HG02798 (cell line): ENCODE results near the gene SMU1.
"Not testable (repeated sequence)": the region's sequence is repeated elsewhere in the genome, so short reads cannot be mapped to it uniquely, and the experiment has no call there.

Experiments used
- ATAC-seq: cut with Tn5 transposase; IDR thresholded peaks from one replicate; pipeline ENCODE4 v1.9.1; 2021; ENCODE audit warnings: mild to moderate bottlenecking; ENCODE audit not compliant: unreplicated experiment, poor library complexity

The SMU1 gene

GRCh38 chr9:33022303-33022702, 54.2 kb downstream of the SMU1 start:
- ATAC-seq, result no peak

- ATAC-seq, result no peak
These were observed 56.7 kb downstream of the SMU1 start for GRCh38 chr9:33019797-33020196.

- peak; percentile 58 for ATAC-seq
These were observed 59.0 kb downstream of the SMU1 start for GRCh38 chr9:33017283-33018041.

- ATAC-seq, result no peak
These were observed 61.8 kb downstream of the SMU1 start for GRCh38 chr9:33014665-33015014.

- no peak for ATAC-seq
These were observed 62.4 kb downstream of the SMU1 start for GRCh38 chr9:33013962-33014664.

GRCh38 chr9:33012328-33013069, 64.0 kb downstream of the SMU1 start:
- ATAC-seq, result no peak

GRCh38 chr9:33011831-33012230, 64.6 kb downstream of the SMU1 start:
- ATAC-seq, result no peak

GRCh38 chr9:33007755-33008154, 68.7 kb downstream of the SMU1 start:
- no peak for ATAC-seq

GRCh38 chr9:33005335-33005734, 71.1 kb downstream of the SMU1 start:
- ATAC-seq, result not testable (repeated sequence)

- ATAC-seq, result not testable (repeated sequence)
These were observed 75.8 kb downstream of the SMU1 start for GRCh38 chr9:33000682-33001055.

- no peak for ATAC-seq
These were observed 83.8 kb downstream of the SMU1 start for GRCh38 chr9:32992595-32993238.

GRCh38 chr9:32991897-32992594, 84.4 kb downstream of the SMU1 start:
- no peak for ATAC-seq
